Neuron (in vitro differentiated cells): ENCODE measurements around the gene CCR8.
"Not testable (repeated sequence)": the region's sequence is repeated elsewhere in the genome, so short reads cannot be mapped to it uniquely, and the experiment has no call there.

Experiments used
- H2AFZ ChIP-seq: one replicate; pipeline ENCODE4 v1.6.1; 2013; ENCODE audit warnings: low read depth, mild to moderate bottlenecking, inconsistent platforms, low read length, moderate library complexity
- H3K27me3 ChIP-seq: one replicate; pipeline ENCODE4 v1.6.1; 2013; ENCODE audit warnings: low read length; ENCODE audit not compliant: insufficient read depth
- H3K36me3 ChIP-seq: one replicate; pipeline ENCODE4 v1.6.1; 2013; ENCODE audit warnings: low read length; ENCODE audit not compliant: insufficient read depth
- H3K4me1 ChIP-seq: one replicate; pipeline ENCODE4 v1.6.1; 2013; ENCODE audit warnings: low read length; ENCODE audit not compliant: insufficient read depth
- H3K4me3 ChIP-seq: 2 replicates; pipeline ENCODE4 v1.5.1; 2013; ENCODE audit warnings: mild to moderate bottlenecking, low read length, moderate library complexity
- H3K9me3 ChIP-seq: one replicate; pipeline ENCODE4 v1.6.1; 2013; ENCODE audit warnings: low read length

CCR8 gene

DNA sequence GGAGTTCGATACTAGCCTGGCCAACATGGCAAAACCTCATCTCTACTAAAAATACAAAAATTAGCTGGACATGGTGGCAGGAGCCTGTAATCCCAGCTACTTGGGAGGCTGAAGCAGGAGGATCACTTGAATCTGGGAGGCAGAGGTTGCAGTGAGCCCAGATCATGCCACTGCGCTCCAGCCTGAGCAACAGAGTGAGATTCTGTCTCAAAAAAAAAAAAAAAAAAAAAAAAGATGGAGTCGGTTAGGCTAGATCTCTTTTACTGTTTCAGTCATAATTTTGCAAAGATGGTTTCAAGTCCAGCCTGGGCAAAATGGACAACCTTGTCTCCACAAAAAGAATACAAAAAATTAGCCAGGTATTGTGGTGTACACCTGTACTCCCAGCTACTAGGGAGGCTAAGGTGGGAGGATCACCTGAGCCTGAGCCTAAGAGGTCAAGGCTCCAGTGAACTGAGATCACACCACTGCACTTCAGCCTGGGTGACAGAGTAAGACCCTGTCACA lies 7.2 kb upstream of the CCR8 start:
- H3K4me1 ChIP-seq, H3K36me3 ChIP-seq, H3K4me3 ChIP-seq, H3K9me3 ChIP-seq, H2AFZ ChIP-seq, H3K27me3 ChIP-seq: not testable (repeated sequence)

DNA sequence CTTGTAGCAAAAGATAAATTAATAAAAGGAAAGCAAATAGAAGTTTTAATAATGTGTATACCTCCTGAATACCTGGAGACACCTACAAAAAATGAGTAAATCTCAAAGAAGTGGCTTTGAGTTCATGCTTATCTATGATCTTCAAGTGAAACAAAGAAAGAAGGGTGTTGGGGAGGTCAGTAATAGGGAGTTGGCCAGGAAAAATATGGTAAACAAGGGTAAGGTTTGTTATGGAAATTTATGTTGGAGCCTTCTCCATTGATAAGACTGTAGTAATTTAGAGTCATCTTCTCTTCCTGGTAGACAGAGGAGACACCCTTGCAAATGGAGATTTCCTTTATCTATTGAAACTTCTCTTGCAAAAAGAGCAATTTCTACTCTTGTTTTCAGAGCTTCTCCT lies 6.6 kb upstream of the CCR8 start:
- no peaks in the 10 kb centered on the region for H3K9me3 ChIP-seq
- H3K36me3 ChIP-seq = no peaks in the 10 kb centered on the region
- H3K27me3 ChIP-seq = no peaks in the 10 kb centered on the region
- H3K4me3 ChIP-seq = no peak overlapping the region
- no peaks in the 10 kb centered on the region for H3K4me1 ChIP-seq
- no peak overlapping the region for H2AFZ ChIP-seq

DNA sequence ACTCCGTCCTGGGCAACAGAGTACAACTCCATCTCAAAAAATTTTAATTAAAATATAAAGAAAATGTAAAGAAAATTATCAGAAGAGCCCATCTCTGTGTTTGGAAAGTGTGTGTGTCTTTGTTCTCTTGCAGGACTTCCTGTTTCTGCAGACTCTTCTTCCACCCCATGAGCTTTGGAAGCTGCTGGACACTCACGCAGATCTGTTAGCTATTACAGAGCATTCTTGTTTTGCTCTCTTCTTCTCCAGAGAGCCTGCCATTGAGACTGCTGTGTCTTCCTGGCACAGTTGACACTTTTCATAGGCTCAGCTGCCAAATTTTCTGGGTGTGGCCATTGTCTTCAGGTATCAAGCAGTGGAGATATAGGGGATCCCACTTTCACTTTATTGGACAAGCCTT lies 6.0 kb upstream of the CCR8 start:
- Histone ChIP-seq H3K36me3 (no peaks in the 10 kb centered on the region), H3K27me3 (no peaks in the 10 kb centered on the region), H3K4me1 (no peaks in the 10 kb centered on the region), H3K9me3 (no peaks in the 10 kb centered on the region), H3K4me3 (no peak overlapping the region), H2AFZ (no peak overlapping the region)

DNA sequence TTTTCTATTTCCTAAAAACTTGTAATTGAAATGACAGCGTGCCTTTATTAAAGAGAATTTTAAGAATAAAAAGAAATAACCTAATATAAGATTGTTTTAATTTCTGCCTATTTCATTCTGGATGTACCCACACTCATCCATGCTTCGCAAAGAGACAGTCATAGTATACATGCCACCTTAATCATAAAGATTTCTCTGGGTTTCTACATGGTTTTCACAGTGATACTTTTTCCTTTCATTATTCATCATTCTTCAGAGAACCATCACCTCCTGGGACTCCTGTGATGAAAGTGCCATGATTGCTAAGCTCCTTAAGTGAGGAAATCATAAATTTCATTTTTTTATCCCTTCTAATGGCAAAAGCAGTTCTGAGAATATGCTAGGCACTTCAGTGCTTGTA lies 4.3 kb upstream of the CCR8 start:
- Histone ChIP-seq H3K27me3 (no peaks in the 10 kb centered on the region), H3K4me1 (no peaks in the 10 kb centered on the region), H2AFZ (no peak overlapping the region), H3K4me3 (no peak overlapping the region), H3K36me3 (no peaks in the 10 kb centered on the region), H3K9me3 (no peaks in the 10 kb centered on the region)

DNA sequence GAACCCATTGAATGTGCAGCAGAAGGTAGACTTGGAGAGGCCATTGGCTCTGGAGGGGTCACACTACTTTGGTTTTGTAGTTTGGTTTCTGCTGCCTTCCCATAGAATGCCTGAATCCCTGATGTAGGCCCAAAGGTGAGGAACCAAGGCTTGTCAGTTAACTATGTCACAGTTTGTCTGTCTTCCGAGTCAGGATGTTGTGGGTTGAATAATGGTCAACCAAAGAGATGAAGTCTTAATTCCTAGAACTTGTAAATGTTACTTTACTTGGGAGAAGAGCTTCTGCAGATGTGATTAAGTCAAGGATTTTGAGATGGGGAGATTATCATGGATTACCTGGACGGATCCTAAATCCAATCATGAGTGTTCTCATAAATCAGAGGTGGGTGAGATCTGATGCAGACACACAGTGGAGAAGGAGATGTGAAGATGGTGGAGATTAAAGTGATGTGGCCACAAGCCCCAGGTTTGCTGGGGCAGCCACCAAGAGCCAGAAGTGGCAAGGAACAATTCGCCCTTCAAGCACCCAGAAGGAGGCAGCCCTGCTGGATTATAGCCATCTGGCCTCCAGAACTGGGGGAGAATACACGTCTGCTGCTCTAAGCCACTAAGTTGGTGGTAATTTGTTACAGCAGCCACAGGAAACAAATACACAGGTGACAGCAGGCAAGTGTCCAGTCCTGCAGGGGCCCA lies 2.3 kb upstream of the CCR8 start:
- Histone ChIP-seq H3K36me3 (no peaks in the 10 kb centered on the region), H3K27me3 (no peaks in the 10 kb centered on the region), H3K9me3 (no peaks in the 10 kb centered on the region), H3K4me3 (no peak overlapping the region), H2AFZ (no peak overlapping the region), H3K4me1 (no peaks in the 10 kb centered on the region)

DNA sequence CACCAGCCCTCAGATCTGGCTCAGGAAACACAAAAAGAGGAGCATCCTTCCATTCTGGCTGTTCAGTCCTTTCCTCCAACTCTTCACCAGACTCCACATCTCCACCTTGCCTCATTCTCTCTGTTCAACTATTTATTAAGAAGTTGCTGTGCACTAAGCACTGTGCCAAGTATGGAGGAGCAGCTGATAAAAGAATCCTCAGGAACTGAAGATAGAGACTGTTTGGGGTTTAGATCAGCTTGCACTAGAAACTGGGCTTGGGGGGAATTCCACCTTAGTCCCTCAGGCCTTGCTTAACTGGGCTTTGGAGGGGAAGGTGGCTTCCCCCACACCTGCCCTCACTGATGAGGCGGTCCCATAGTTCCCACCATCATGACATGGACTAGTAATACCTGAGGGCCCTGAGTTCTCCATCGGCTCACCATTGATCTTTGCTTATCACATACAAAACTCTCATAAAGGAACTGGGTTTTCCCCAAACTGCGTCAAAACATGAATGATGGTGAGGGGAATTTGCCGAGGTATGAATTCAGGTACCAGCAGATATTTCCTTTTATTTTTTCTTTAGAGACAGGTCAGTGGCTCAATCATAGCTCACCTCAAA lies 1.7 kb upstream of the CCR8 start:
- no peaks in the 10 kb centered on the region for H3K27me3 ChIP-seq
- H2AFZ ChIP-seq = no peak overlapping the region
- no peak overlapping the region for H3K4me3 ChIP-seq
- H3K4me1 ChIP-seq = no peaks in the 10 kb centered on the region
- H3K36me3 ChIP-seq = no peaks in the 10 kb centered on the region
- no peaks in the 10 kb centered on the region for H3K9me3 ChIP-seq

DNA sequence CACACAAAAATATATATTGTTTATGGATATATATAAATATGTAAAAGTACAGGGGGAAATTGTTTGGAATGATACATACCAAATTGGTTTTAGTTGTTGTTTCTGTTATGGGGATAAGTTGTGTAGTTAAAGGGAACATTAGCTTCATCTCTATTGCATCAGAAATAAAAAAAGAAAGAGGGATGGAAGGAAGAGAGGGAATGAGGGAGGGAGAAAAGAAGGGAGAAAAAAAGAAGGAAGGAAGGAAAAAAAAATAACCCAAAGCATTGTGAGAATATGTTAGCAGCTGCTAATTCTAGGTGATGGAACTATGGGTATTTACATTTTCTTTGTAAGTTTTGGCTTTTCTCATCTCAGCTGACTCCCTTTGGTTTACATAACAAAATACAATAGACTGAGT lies 1.3 kb downstream of the CCR8 start:
- Histone ChIP-seq H2AFZ (no peak overlapping the region), H3K36me3 (no peaks in the 10 kb centered on the region), H3K4me1 (no peaks in the 10 kb centered on the region), H3K9me3 (no peaks in the 10 kb centered on the region), H3K4me3 (no peak overlapping the region), H3K27me3 (no peaks in the 10 kb centered on the region)

DNA sequence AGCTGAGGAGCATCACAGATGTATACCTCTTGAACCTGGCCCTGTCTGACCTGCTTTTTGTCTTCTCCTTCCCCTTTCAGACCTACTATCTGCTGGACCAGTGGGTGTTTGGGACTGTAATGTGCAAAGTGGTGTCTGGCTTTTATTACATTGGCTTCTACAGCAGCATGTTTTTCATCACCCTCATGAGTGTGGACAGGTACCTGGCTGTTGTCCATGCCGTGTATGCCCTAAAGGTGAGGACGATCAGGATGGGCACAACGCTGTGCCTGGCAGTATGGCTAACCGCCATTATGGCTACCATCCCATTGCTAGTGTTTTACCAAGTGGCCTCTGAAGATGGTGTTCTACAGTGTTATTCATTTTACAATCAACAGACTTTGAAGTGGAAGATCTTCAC lies 3.0 kb downstream of the CCR8 start:
- Histone ChIP-seq H3K4me1 (no peaks in the 10 kb centered on the region), H3K27me3 (no peaks in the 10 kb centered on the region), H3K4me3 (no peak overlapping the region), H3K36me3 (no peaks in the 10 kb centered on the region), H2AFZ (no peak overlapping the region), H3K9me3 (no peaks in the 10 kb centered on the region)

DNA sequence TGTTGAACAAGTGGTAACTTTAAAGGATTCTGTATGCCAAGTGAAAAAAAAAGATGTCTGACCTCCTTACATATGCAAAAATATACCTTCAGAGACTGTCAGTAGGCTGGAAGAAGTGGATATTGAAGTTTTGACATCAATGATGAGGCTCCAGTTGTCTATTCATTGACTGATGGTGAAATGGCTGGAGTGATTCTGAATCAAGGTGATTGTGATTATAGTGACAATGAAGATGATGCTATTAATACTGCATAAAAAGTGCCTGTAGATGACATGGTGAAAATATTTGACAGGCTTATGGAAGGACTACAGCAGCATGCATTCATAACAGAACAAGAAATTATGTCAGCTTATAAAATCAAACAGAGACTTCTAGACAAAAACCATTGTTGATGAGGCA lies 4.1 kb downstream of the CCR8 start:
- Histone ChIP-seq H2AFZ (no peak overlapping the region), H3K36me3 (no peaks in the 10 kb centered on the region), H3K4me1 (no peaks in the 10 kb centered on the region), H3K9me3 (no peaks in the 10 kb centered on the region), H3K27me3 (no peaks in the 10 kb centered on the region), H3K4me3 (no peak overlapping the region)

DNA sequence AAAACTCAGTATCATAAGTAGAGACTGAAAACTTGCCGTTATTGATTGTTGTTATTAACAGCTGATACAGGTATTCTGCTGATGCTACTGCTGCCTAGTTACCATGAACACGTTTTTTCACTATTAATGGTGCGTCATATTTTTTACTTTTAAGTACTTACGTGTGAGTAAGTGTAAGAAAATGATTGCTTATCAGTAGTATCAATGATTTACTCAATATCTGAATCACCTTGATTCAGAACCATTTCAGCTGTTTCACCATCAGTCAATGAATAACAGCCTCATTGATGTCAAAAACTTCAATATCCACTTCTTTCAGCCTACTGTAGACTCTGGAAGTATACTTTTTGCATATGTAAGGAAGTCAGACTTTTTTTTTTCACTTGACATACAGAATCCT lies 4.7 kb downstream of the CCR8 start:
- H3K27me3 ChIP-seq = no peaks in the 10 kb centered on the region
- no peaks in the 10 kb centered on the region for H3K36me3 ChIP-seq
- H3K4me1 ChIP-seq = no peaks in the 10 kb centered on the region
- H3K9me3 ChIP-seq = no peaks in the 10 kb centered on the region
- H2AFZ ChIP-seq = no peak overlapping the region
- H3K4me3 ChIP-seq = no peak overlapping the region

DNA sequence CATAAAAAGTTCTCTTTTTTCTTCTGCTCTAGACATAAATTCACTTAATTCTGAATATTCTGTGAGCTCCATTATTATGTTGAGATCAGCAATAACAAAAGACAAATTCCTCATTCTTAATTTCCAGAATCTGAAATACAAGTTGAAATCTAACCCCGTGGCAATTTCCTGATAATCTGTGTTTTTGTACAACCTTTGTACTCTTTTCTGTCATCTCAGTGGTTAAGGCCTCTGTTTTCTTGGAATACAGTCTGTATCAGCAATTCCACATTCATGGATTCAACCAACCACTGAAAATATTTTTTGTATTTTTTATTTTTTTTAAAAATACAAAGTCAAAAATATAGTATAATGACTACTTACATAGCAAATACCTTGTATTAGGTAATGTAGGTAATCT lies 8.7 kb downstream of the CCR8 start:
- H3K27me3 ChIP-seq = no peaks in the 10 kb centered on the region

DNA sequence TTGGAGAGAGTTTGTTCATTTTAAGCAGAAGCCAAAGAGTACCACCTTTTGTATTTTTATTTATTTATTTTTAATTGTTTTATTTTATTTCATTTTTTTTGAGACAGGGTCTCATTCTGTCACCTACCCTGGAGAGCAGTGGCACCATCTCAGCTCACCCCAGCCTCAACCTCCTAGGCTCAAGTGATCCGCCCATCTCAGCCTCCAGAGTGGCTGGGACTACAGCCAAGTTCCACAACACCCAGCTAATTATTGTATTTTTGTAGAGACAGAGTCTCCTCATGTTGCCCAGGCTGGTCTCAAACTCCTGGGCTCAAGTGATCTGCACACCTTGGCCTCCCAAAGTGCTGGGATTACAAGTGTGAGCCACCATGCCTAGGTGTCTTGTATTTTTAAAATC lies 9.6 kb downstream of the CCR8 start:
- H3K27me3 ChIP-seq = no peaks in the 10 kb centered on the region
- no peaks in the 10 kb centered on the region for H3K9me3 ChIP-seq
- no peak overlapping the region for H3K4me3 ChIP-seq
- H3K4me1 ChIP-seq = no peaks in the 10 kb centered on the region
- H3K36me3 ChIP-seq = no peaks in the 10 kb centered on the region
- no peak overlapping the region for H2AFZ ChIP-seq

More for the DNA sequence above, 8.7 kb downstream of the CCR8 start:
- Histone ChIP-seq H3K4me3 (no peak overlapping the region), H2AFZ (no peak overlapping the region), H3K36me3 (no peaks in the 10 kb centered on the region), H3K4me1 (no peaks in the 10 kb centered on the region), H3K9me3 (no peaks in the 10 kb centered on the region)

DNA sequence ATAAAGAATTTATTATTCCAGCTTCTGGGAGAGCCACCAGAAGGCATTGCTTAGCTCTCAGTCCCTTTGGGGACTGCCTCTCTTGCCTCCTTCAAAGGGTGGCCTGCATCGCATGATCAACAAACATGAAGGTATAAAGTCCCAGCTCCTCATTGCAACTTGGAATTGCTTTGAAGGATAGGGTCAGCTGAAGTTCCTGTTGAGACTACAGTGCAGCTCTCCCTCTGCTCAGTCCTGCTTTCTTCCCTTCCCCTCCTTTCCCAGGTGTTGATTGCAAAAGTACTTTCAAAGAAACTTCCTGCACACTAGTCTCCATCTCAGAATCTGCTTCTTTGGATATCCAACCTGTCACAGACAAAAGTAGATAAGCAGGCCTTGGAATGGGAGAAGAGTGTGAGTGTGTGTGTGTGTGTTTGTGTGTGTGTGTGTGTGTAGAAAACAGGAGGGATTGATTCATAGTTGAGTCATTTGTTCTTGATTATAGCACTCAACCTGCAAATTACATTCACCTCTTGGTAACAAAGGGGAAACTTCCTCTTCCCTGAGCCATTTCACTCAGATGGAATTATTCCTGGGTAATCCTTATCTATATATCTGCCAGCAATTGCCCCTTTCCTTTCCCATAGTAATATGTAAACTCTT lies 13.7 kb downstream of the CCR8 start:
- Histone ChIP-seq H3K27me3 (no peaks in the 10 kb centered on the region), H3K36me3 (no peaks in the 10 kb centered on the region), H2AFZ (no peak overlapping the region), H3K4me3 (no peak overlapping the region), H3K4me1 (no peaks in the 10 kb centered on the region), H3K9me3 (no peaks in the 10 kb centered on the region)
